Right kidney (tissue), 1 donor: Measurements from ENCODE around the gene IL1A.

ENCODE experiments used
- DNase-seq: peaks from one replicate; pipeline ENCODE4 v3.0.0-alpha.2; 2016

IL1A gene

DNA sequence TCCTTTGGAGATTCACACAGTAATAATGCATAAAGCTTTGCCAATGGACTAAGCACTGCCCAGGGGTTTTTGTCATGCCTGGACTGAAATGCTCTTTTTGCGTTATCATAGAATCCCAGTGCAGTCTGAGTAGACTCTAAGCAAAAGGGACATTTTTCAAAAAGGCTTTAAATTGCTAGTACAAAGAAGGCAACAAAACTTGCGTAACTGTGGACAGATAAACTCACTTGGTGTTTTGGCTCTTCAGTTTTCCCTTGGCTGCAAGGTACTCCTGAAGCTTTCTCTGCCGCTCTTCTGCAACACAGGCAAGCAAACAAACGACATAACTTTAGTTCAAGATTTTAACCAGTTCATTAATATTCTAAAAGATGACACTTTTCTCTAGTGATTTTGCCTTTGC is 22.0 kb downstream of the IL1A start:
- DNase-seq, result no peak

GRCh38 chr2:112760149-112760548 is 24.1 kb downstream of the IL1A start:
- no peak for DNase-seq

- no peak for DNase-seq
These were observed 25.6 kb downstream of the IL1A start for GRCh38 chr2:112758711-112759110.

DNA sequence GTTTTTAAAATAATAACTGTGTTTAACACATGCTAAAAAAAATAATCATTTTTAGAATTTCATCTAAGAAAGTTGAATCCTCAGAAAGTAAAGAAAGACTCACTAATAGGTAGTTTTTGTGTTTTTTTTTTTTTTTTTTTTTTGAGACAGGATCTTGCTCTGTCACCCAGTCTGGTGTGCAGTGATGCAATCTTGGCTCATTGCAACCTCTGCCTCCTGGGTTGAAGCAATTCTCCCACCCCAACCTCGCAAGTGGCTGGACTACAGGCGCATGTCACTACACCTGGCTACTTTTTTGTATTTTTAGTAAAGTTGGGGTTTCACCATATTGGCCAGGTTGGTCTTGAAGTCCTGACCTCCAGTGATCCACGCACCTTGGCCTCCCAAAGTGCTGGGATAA is 27.0 kb downstream of the IL1A start:
- DNase-seq, result no peak

- no peak for DNase-seq
These were observed 28.1 kb downstream of the IL1A start for GRCh38 chr2:112756207-112756606.

- no peak for DNase-seq
These were observed 28.8 kb downstream of the IL1A start for GRCh38 chr2:112755444-112755843.

DNA sequence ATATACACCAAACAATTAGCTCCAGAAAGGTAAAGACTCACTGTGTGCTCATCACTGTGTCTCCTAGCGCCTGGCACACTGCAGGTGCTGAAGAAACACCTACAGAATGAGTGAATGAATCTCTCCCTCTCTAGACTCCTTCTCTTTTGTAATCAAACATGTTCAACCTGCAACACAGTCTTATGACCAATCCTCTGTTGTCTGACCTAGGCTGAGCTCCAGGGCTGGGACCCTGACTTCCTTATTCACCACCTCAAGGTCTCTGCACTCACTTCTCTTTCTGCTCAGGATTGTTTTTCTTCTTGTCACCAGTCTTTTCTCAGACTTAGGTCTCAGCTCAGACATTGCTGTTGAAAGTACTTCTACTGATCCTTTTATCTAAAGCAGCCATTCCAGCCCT is 29.7 kb downstream of the IL1A start:
- DNase-seq, result no peak

- no peak for DNase-seq
These were observed 31.6 kb downstream of the IL1A start for GRCh38 chr2:112752667-112753066.

- no peak for DNase-seq
These were observed 32.7 kb downstream of the IL1A start for GRCh38 chr2:112751451-112752197.

- DNase-seq, result no peak
These were observed 33.8 kb downstream of the IL1A start for GRCh38 chr2:112750560-112750843.

GRCh38 chr2:112749755-112750559 is 34.3 kb downstream of the IL1A start:
- peak; percentile 22 for DNase-seq

GRCh38 chr2:112740527-112740926 is 43.8 kb downstream of the IL1A start:
- no peak for DNase-seq

- DNase-seq, result no peak
These were observed 46.6 kb downstream of the IL1A start for GRCh38 chr2:112737542-112738232.

DNA sequence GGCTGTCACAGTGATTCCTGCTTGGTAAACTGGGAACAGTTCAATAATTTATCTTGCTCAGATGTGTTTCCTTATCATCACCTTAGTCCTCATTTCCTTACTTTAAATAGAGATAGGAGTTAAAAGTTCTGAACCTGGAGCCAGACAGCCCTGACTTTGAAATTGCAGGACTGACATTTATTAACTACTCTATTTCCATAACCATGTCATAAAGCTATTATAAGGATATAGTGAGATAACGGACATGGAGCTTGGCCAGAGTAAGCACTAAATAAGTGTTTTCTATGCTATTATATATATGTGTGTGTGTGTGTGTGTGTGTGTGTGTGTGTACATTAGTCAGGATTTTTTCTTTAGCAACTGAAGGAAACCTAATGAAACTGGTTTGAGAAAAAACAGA is 50.4 kb downstream of the IL1A start:
- DNase-seq, result no peak

GRCh38 chr2:112733456-112733855 is 50.8 kb downstream of the IL1A start:
- no peak for DNase-seq

- DNase-seq, result no peak
These were observed 52.8 kb downstream of the IL1A start for GRCh38 chr2:112731479-112731878.

GRCh38 chr2:112730791-112731190 is 53.5 kb downstream of the IL1A start:
- DNase-seq, result no peak

- DNase-seq, result no peak
These were observed 54.1 kb downstream of the IL1A start for GRCh38 chr2:112730216-112730615.

DNA sequence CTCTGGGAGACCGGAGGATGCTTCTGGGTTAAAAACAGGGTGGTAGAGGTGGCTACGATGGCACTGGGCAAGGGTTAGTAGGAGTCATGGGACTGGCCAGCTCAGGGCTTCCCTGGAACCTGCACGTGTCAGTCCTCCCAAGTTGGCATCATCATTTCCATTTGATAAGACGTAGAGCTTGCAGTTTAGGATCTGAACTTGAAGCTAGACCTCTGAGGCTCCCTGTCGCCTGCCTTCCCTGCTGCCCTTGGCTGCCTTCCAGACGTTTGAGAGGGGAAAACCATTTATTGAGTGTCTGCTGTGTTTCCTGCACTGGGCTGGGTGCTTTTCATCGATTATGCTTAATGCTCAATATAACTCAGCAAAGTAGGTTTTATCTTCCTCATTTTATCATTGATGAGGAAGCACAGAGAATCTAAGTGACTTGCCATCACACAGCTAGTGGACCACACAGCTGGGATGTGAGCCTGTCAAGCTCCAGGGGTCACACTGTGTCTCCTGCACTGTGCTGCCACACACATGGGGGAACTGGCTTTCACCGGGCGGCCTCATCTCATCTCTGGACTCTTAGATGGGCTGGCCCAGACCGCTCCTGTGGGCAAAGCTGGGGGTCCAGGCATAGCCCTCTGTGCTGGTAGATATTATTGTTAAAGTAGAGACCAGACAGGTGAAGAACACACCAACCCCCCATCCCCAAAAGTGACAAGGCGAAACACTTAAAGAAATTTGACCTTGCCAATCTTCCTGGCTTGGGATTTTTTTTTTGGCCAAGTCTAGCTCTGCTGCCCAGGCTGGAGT is 55.7 kb downstream of the IL1A start:
- no peak for DNase-seq

DNA sequence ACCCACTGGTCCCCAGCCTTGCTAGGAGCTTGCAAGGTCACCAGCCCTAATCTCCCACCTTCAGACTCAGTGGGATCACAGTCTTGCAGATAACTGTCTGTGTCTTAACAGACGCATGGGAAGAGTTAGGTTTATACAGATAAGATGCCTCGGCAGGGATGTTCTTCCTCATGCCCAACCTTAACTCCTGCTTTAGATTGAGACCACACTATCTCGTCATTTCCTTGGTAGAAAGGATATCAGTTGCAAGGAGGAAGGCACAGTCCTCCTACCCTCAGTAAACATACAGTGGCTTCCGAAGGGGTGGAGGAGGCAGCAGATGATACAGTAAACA is 56.3 kb downstream of the IL1A start:
- no peak for DNase-seq

DNA sequence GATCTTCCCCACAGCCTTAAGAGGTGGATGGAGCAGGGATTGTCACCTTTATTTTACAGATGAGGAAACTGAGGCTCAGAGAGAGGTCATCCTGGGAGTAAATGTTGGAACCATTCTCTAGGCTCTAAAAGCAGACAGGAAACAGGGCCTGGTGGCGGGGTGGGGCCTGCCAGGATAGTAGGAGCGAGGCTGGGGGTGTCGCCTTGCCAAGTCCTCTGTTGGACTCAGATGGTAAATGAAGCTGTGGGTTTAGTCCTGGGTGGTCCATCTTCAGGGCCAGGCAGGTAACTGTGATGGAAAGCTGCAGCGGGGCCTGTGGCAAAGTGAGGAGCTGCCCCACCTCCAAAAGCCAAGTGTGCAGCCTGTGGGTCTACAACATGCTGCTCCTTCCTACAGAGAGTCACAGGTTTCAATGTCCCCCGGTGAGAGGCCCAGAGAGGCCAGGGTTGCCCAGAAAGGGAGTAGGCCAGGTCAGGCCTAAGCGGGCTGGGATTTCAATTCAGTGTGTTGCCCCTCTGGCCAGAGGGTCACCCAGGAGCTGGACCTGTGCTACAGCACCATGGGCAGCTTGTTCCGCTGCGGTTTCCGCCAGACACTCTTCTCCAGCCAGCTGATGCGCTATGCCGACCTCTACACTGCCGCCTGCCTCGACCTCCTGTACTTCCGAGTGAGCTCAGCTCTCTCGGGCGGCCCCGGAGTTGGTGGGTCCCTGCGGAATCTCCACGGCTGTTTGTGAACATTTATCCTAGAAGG is 56.8 kb downstream of the IL1A start:
- no peak for DNase-seq
